HG02885 (cell line): ENCODE data around the gene KRT27.
"Not testable (repeated sequence)": the region's sequence is repeated elsewhere in the genome, so short reads cannot be mapped to it uniquely, and the experiment has no call there.

Experiments
- ATAC-seq: cut with Tn5 transposase; IDR thresholded peaks from one replicate; pipeline ENCODE4 v1.9.1; 2021; ENCODE audit warnings: mild to moderate bottlenecking; ENCODE audit not compliant: unreplicated experiment, poor library complexity

The KRT27 gene, protein sequence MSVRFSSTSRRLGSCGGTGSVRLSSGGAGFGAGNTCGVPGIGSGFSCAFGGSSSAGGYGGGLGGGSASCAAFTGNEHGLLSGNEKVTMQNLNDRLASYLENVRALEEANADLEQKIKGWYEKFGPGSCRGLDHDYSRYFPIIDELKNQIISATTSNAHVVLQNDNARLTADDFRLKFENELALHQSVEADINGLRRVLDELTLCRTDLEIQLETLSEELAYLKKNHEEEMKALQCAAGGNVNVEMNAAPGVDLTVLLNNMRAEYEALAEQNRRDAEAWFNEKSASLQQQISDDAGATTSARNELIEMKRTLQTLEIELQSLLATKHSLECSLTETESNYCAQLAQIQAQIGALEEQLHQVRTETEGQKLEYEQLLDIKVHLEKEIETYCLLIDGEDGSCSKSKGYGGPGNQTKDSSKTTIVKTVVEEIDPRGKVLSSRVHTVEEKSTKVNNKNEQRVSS

DNA sequence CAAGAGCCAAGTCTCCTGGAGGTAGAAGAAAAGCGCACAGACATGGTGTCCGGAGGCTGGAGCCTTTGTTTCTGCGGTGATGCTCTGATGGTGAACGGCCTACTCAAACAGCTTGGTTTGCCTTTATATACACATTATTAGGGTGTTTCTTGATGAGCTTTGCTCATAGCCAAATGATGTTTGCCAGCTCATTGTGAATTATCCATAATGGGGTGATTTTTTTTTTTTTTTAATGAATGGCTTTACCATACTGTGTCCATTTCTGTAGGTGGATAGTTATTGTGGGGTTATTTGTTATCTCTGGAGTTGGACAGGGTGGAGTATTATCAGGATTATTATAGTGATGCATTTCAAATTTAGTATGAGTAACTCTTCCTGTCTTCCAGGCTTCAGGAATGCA is at the start of gene KRT27:
TSS of gene KRT27 (minus strand) at position 101 of the 400 bp plus-strand sequence. CDS start at position 44, 57 bp downstream.
- no peak for ATAC-seq

DNA sequence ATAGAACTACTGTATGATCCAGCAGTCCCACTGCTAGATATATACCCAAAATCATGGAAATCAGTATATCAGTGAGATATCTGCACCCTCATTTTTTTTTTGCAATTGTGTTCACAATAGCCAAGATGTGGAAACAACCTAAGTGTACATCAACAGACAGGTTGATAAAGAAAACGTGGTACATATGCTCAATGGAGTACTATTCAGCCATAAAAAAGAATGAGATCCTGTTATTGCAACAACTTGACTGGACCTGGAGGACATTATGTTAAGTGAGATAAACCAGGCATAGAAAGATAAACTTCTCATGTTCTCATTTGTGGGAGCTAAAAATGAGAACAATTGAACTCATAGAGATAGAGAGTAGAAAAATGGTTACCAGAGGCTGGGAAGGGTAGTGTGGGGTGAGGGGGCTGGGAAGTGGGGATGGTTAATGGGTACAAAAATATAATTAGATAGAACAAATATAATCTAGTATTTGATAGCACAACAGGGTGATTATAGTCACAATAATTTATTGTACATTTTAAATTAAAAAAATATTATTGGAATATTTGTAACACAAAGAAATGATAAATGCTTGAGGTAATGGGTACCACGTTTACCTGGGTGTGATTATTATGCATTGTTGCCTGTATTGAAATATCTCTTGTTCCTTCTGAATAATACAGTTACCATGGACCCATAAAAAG is 47.9 kb upstream of the KRT27 start:
- no peak for ATAC-seq

DNA sequence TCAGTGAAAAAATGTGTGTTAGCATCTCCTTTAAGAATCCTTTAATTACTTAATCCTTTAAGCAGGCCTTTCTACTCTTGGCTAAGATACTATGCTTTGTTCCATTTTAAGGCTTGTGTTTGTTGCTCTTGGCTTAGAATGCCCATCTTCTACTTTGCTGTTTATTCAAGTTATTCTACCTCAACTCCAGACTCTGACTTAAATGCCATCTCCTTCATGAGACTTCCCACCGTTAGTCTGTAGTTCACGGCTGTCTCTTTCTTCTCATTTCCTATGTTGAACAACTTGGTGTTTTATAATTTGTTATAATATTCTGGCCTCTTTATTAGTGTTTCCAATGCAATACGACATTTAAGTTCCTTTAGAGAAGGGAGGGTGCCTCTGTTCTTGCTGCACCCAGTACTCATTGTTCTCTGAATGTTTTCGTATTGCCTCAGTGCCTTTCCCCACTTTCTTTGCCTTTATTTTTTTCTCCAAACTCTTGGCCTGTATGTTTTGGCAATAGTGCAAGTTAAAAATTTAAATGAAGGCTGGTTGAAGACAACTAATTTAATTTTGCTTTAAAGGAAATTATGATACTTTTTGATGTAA is 46.2 kb upstream of the KRT27 start:
- no peak for ATAC-seq

DNA sequence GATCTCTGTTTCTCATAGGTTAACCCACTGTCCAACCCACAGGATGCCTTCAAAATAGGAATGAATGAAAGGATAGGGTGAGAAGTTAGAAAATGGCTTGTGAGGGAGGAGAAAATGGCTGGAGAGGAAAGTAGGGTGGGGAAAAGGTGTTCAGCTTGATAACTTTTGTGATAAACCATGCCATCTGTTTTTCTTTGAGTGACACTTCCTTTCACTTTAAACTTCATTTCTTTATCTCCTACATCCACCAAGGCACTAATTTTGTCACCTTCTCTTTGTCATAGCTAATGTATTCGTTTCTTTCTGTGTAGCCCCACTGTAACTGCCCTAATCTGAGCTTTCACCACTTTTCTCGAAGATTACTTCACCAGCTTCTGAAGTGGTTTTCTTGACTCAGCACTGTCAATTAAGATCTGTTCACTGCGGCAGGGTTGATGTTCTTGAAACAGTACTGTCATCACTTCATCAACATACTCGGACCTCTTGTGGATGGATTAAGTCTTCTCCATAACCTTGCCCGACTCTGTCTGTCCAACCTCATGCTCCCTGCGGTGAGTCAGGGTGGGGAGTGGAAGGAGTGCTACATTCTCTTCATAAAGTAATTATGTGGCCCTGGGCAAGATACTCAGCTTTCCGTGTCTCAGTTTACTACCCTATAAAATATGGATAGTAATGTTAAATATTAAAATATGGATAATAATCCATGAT is 45.5 kb upstream of the KRT27 start:
- no peak for ATAC-seq

DNA sequence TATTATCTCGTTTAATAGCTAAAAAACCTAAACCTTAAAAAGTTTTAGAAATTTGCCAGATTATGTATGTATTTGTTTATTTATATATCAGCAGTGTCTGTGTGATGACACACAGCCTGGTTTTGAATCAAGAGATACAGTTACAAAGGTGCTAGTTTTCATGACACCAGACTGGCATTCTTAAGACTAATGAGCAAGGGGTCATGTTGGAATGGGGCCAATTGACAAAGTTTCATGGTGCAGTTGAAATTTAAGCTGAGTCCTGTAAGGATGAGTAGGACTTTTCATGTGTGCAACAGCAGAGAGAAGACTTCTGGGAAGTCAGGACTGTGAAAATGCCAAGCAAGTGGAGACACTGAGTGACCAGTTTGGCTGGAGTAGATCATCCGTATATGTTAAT is 43.2 kb upstream of the KRT27 start:
- ATAC-seq: no peak

DNA sequence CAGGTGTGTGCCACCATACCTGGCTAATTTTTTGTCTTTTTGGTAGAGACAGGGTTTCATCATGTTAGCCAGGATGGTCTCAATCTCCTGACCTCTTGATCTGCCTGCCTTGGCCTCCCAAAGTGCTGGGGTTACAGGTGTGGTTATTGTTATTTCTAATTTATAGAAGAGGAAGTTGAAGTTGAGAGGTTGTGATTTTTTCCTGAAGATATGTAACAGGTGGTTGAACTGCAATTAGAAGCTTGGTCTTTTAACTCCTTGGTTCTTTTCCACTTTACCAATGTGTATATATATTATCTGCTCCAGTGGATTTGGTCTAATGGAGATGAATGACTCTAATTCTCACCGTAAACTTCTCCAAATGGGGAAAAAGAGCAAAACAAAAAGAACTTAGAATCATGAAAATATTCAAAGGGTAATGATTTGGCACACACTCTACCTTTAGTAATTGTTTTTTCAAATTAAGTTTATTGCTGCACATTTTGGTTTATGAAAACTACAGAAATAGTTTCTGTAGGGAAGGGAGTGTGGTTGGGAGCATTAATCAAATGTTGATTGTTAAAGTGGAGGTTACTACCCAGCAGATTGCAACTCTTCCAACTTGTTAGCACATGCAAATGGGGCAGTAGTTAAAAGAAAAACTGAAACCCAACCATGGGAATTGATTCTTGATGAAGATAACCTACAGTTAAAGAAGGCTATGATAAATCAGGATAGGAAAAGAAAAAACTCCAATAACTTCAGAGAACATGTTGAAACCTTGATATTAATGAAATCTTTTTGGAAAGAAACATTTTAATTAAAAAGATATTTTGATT is 41.9 kb upstream of the KRT27 start:
- ATAC-seq: no peak

DNA sequence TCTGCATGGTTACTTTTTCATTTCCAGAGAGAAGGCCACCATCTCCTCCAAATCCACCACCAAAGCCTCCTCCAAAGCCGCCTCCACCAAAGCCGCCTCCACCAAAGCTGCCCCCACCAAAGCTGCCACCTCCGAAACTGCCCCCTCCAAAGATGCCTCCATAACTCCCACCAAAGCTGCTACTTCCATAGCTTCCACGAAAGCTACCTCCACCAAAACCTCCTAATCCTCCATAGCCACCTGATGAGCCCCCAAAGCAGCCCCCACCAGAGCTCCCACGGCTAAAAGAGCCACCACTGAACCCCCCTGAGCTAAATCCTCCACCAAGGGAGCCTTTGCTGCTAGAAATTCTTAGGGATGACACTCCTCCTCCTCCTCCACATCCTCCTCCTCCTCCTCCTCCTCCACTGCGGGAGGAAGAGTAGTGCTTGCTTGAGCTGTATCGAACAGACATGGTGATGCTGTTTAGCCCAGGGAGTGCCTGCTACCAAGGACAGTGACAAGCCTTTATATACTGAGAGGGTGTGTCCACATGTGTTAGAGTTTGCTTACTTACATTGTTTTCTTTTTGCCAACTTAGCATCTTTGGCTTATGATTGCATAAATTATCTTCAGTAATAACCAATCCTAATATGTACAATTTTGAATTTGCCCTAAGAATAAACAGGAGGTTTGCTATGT is 39.9 kb upstream of the KRT27 start, which contains the start of gene KRT10:
TSS of gene KRT10 (minus strand) at position 483 of the 681 bp plus-strand sequence. CDS start at position 454, 29 bp downstream.
- ATAC-seq: no peak

DNA sequence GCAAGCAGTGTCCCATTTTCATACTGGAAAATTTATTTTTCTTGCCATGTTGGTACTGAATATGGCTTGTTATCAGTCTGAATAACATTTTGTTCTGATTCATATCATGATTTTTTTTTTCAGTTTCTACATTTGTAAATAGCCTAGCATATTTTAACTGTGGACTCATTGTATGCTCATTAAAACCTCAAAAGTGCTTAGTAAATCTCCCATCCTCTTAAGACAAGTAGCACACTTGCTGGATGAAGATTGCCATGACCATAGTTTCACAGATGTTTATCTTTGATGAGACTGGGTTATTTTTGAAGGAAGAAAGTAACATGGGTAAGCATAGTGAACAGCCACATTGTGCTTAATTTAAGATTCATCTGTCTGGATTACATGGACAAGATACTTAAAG is 39.2 kb upstream of the KRT27 start:
- no peak for ATAC-seq

DNA sequence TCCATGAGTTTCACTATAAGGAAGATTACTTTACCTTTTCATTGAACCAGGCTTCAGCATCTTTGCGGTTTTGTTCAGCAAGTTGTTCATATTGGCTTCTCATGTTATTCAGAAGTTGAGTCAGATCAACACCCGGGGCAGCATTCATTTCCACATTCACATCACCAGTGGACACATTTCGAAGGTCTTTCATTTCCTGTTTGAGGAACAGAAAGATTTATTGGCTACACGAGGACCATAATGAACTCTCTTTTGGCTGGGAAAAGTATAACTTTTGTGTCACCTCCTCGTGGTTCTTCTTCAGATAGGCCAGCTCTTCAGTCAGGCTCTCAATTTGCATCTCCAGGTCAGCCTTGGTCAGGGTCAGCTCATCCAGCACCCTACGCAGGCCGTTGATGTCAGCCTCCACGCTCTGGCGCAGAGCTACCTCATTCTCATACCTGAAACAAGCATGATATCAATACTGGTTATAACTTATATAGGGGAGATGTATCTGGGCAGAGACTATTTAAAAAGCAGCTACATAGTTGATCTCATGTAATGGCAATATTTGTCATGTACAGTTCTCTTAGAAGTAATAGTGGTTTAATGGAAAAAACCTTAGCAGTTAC is 38.0 kb upstream of the KRT27 start:
- ATAC-seq: no peak

DNA sequence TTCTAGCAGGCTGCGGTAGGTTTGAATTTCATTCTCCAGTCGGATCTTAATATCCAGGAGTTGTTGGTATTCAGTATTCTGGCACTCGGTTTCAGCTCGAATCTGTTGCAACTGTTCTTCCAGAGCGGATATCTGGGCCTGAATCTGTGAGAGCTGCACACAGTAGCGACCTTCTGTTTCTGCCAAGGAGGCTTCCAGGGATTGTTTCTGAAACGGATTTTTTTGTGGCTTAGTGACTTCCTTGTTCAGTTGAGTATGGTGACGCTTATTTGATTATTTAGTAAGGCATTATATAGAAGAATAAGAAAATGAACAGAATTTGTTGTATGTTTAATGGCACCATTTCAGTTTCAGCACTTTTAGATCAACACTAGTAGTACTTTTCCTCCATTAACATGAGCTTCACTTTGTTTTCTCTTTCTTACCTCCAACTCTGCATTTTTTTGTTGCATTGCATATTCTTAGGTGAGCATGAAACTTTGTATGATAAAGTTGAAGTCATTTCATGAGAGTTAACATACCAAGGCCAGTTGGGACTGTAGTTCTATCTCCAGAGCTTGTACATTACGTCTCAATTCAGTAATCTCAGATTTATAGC is 37.3 kb upstream of the KRT27 start:
- ATAC-seq: no peak

DNA sequence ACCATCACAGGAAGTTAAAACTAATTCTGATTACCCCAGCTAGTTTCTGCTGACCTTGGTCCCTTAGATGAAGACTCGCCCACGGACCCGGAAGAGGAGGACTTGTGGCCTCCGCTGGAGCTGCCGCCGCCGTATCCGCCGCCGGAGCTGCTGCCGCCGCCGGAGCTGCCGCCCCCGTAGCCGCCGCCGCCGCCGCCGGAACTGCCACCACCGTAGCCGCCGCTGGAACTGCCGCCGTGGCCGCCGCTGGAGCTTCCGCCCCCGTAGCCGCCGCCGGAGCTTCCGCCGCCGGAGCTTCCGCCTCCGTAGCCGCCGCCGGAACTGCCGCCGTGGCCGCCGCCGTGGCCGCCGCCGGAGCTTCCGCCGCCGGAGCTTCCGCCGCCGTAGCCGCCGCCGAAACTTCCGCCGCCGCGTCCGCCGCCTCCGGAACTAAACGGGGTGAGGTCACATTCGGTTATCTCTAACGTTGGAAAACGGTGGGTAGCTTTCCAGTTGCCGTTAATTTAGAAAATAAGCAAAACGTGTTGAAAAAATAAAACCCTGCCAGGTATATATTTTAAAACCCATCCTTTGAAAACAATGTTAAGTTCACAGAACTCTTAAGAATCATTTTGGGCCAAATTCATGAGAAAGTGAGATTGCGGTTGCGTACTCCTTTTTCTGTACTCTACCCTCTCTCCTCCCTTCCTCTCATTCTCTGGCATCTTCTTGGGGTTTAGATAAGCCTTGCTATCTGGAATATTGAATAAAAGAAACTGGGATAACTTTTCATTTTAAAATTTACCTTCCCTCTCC is 36.6 kb upstream of the KRT27 start:
- ATAC-seq: peak; percentile 82

DNA sequence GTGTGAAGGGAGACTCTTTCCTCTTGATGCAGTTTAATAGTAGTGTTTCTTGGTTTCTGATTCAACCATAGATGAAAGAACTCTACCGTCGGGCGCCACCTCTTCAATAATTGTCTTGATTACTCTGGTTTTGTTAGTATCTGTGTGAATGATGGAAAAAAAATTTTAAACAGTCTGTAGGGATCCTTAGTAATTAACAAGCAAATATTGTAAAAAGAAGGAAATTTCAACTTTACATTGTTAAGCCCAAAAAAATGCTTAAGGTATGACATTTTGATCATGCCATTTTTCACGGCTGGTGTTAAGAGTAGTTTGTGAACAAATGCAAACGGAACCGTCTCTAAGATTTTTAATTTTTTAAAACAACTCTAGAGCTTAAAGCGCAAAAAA is 36.0 kb upstream of the KRT27 start:
- no peak for ATAC-seq

DNA sequence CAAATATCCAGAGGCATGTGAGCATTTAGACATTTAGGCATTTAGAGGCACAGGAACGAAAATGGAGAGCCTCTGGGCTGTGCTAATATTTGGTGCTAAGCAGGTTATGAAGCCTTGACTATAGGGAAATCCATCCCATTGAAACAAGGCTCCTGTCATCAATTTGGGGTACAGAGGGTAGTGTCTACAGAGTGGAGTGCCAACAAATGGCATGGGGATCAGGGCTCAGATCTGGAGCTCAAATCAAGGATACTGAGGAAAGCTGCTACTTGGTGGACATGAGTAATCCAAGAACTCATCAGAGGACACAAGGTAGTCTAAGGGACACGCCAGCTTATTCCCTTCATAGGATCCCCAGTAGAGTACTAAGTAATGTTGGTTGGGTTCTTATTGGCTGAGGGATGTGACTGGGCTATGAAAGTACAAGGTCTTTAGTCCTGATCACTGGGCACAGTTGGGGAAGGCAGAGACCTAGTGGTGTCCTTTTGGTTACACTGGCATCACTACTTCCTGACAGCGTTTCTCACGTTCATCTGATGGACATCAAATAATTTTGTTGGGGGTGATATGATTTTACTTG is 34.8 kb upstream of the KRT27 start:
- ATAC-seq: no peak

DNA sequence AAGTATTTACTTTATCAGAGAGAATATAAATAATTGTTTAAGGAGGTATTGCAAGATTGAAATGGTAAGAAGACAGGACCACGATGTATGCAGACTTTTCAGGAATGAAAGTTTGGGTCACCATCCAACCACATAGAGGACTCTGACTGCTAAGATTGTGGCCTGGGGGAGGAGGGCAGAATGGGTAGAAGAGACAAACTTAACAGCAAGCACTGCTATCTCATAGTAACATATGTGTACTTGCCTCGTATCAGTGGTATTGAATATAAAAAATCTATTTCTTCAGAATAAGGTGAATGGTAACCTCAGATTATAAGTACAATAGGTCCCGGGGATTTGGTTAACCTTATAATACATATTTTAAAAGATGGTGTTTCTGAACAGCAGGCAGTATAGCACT is 34.2 kb upstream of the KRT27 start:
- ATAC-seq: no peak

DNA sequence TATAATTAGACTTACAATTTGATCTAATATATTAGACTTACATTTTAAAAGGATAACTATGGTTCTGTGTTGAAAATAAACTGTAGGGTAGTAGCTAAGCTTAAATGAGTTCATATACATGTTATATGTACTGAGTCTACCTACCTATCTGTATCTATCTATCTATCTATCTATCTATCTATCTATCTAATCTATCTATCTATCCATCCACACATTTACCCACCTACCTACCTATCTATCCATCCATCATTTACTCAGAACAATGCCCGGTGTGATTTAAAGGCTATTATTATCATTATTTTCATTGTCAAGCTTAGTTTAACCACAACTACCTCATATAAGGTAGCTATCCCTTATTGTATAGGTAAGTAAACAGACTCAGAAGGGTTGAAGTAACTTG is 33.0 kb upstream of the KRT27 start:
- ATAC-seq: no peak

DNA sequence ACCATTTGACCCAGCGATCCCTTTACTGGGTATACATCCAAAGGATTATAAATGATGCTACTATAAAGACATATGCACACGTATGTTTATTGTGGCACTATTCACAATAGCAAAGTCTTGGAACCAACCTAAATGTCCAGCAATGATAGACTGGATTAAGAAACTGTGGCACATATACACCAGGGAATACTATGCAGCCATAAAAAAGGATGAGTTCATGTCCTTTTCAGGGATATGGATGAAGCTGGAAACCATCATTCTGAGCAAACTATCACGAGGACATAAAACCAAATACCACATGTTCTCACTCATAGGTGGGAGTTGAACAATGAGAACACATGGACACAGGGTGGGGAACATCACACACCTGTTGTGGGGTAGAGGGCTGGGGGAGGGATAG is 32.3 kb upstream of the KRT27 start:
- ATAC-seq: not testable (repeated sequence)

DNA sequence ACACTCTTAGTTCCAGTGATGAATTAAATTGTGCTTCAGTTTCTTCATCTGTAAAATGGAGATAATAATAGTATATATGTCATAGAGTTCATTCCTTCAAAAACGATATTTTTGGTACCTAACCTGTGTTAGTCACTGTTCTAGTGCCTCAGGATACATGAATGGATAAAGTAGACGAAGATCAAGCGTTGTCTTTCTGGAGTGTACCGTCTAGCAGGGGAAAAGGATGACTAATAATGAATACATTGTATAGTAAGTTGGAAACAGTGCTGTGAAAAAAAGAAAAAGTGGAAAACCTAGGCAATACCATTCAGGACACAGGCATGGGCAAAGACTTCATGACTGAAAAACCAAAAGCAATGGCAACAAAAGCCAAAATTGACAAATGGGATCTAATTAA is 31.5 kb upstream of the KRT27 start:
- no peak for ATAC-seq
